Thyroid gland (tissue), 4 donors: ENCODE measurements around the gene PTEN. TPM values are rescaled to one million over a fixed set of nuclear protein-coding genes. Genes with fewer than 3 reads are reported as not detected.
"Not testable (repeated sequence)": the region's sequence is repeated elsewhere in the genome, so short reads cannot be mapped to it uniquely, and the experiment has no call there.

Experiments used
- DNase-seq, 2 donors: peaks; one replicate each; pipeline ENCODE4 v3.0.0-alpha.2; 2019
- H3K27ac ChIP-seq, 3 donors: fragments of 200-600 bp; sonication (generic); 1 replicate in 2 of 3; 2 replicates in 1 of 3; pipeline ENCODE4 v1.5.1; 2016 to 2019; ENCODE audit warnings: mild to moderate bottlenecking in 1 of 3, moderate library complexity in 1 of 3
- H3K27me3 ChIP-seq: fragments of 200-600 bp; sonication (generic); one replicate; pipeline ENCODE4 v1.5.1; 2019
- H3K36me3 ChIP-seq, 2 donors: fragments of 200-600 bp; sonication (generic); one replicate each; pipeline ENCODE4 v1.5.1; 2016 to 2019
- H3K4me1 ChIP-seq, 2 donors: fragments of 200-600 bp; sonication (generic); one replicate each; pipeline ENCODE4 v1.5.1; 2017 to 2019
- H3K4me3 ChIP-seq, 3 donors: fragments of 200-600 bp; sonication (generic); replicated peaks in 1 of 3; 1 replicate in 2 of 3; 2 replicates in 1 of 3; pipeline ENCODE4 v1.5.1; 2016; ENCODE audit warnings: mild to moderate bottlenecking in 1 of 3
- H3K9me3 ChIP-seq: fragments of 200-600 bp; sonication (generic); one replicate; pipeline ENCODE4 v1.5.1; 2017
- CTCF ChIP-seq, 6 experiments: fragments of 200-600 bp in 3 of 6; fragments of 450-650 bp in 3 of 6; sonication (generic) in 3 of 6; IDR thresholded peaks; one replicate each; pipeline ENCODE4 v1.5.1; 2016 to 2019; ENCODE audit warnings: antibody characterized with exemption in 6 of 6, mild to moderate bottlenecking in 2 of 6, inconsistent platforms in 1 of 6, moderate library complexity in 1 of 6
- POLR2A ChIP-seq, 2 donors: fragments of 450-650 bp; IDR thresholded peaks; one replicate each; pipeline ENCODE4 v1.6.1; 2017; ENCODE audit warnings: antibody characterized with exemption in 2 of 2, mild to moderate bottlenecking in 2 of 2, moderate library complexity in 1 of 2
- WGBS, 2 donors: methylation state at CpG; one replicate each; pipeline ENCODE4 v1.1.5; 2017; 5-methylcytosine and 5-hydroxymethylcytosine counted together
- intact Hi-C: fragments of 100-400 bp; cut with DNase I; formaldehyde crosslinking; loops from one replicate; pipeline ENCODE4 v1.15.1; 2023
- total RNA-seq, 4 donors: library from RNA; depleted of rRNA; stranded (reverse); fragments of >200 nt; gene quantifications; one replicate each; pipeline ENCODE4 v1.2.3, GENCODE V29; 2016

Gene PTEN
- total RNA-seq, 4 donors from 2014 or later: 112 to 183 (median 150) TPM

- no peaks in the 10 kb centered on the region for H3K36me3 ChIP-seq
- H3K4me1 ChIP-seq: peaks cover 16 to 26% of the 10 kb centered on the region in 2 donors
- no peak for DNase-seq
- H3K27ac ChIP-seq: peak overlapping the region; percentile 93 to 99 (median 99)
- no peaks in the 10 kb centered on the region for H3K9me3 ChIP-seq
- TF ChIP-seq POLR2A (IDR thresholded peaks at IDR 0.05): no peak
- TF ChIP-seq CTCF (IDR thresholded peaks at IDR 0.05): no peak
- H3K27me3 ChIP-seq: no peaks in the 10 kb centered on the region
- intact Hi-C loops: loop anchor here (10.0 kb wide), 1 partner anchor 247 kb away; no protein-coding TSS in a partner anchor
- peak overlapping the region in 2 of 3 donors; percentile 62 to 86 for H3K4me3 ChIP-seq
These were observed 4.0 kb downstream of the PTEN start for GRCh38 chr10:87867453-87867852.

- TF ChIP-seq CTCF (IDR thresholded peaks at IDR 0.05) (no peak), POLR2A (IDR thresholded peaks at IDR 0.05) (no peak)
- peaks cover 0 to 2% of the 10 kb centered on the region in 2 donors for H3K36me3 ChIP-seq
- intact Hi-C loops: loop anchor here (10.0 kb wide), 1 partner anchor 247 kb away; no protein-coding TSS in a partner anchor
- H3K4me3 ChIP-seq: peak overlapping the region in 2 of 3 donors; percentile 62 to 86
- H3K4me1 ChIP-seq: peaks cover 24 to 34% of the 10 kb centered on the region in 2 donors
- H3K9me3 ChIP-seq: no peaks in the 10 kb centered on the region
- no peaks in the 10 kb centered on the region for H3K27me3 ChIP-seq
- DNase-seq: no peak
- peak overlapping the region; percentile 93 to 99 (median 99) for H3K27ac ChIP-seq
- 24 to 29% methylated on average over 1 of the region's 1 CpG for WGBS, 2 donors
These were observed 4.9 kb downstream of the PTEN start for GRCh38 chr10:87868277-87868676.

- not testable (repeated sequence) for H3K4me3 ChIP-seq, H3K9me3 ChIP-seq, DNase-seq, H3K36me3 ChIP-seq, H3K27me3 ChIP-seq
- WGBS, 2 donors: 87 to 96% methylated on average over 9 of the region's 9 CpGs
- intact Hi-C loops: loop anchor here (10.0 kb wide), 1 partner anchor 246 kb away; no protein-coding TSS in a partner anchor
- Histone ChIP-seq H3K4me1 (peaks cover 24 to 40% of the 10 kb centered on the region in 2 donors), H3K27ac (peak overlapping the region in 2 of 3 donors; percentile 93 to 99)
These were observed 5.7 kb downstream of the PTEN start for GRCh38 chr10:87869139-87869538.

- WGBS, 2 donors: 86 to 92% methylated on average over 3 of the region's 3 CpGs
- H3K9me3 ChIP-seq: no peaks in the 10 kb centered on the region
- no peak overlapping the region for H3K4me3 ChIP-seq
- intact Hi-C loops: loop anchor here (10.0 kb wide), 1 partner anchor 245 kb away; no protein-coding TSS in a partner anchor
- no peak for TF ChIP-seq CTCF (IDR thresholded peaks at IDR 0.05)
- TF ChIP-seq POLR2A (IDR thresholded peaks at IDR 0.05): no peak
- H3K36me3 ChIP-seq: peaks cover 0 to 2% of the 10 kb centered on the region in 2 donors
- peaks cover 25 to 48% of the 10 kb centered on the region in 2 donors for H3K4me1 ChIP-seq
- H3K27ac ChIP-seq: peak overlapping the region in 1 of 3 donors; percentile 1
- no peaks in the 10 kb centered on the region for H3K27me3 ChIP-seq
- DNase-seq: no peak
These were observed 6.5 kb downstream of the PTEN start for GRCh38 chr10:87869773-87870551.

GRCh38 chr10:87872828-87873227, 9.4 kb downstream of the PTEN start:
- Histone ChIP-seq H3K4me1 (peaks cover 39 to 52% of the 10 kb centered on the region in 2 donors), H3K27me3 (no peaks in the 10 kb centered on the region), H3K36me3 (peaks cover 0 to 2% of the 10 kb centered on the region in 2 donors), H3K27ac (no peak overlapping the region), H3K4me3 (no peak overlapping the region), H3K9me3 (no peaks in the 10 kb centered on the region)
- 96% methylated on average over 6 of the region's 6 CpGs for WGBS, 2 donors
- TF ChIP-seq CTCF (IDR thresholded peaks at IDR 0.05) (no peak), POLR2A (IDR thresholded peaks at IDR 0.05) (no peak)
- intact Hi-C loops: no loop called here
- DNase-seq: no peak
